Mesenchymal stem cell (in vitro differentiated cells and primary cell): ENCODE results near the gene YBX3.

ENCODE experiments used
- DNase-seq: peaks from one replicate; pipeline ENCODE4 v3.0.0-alpha.2; 2013
- H2AFZ ChIP-seq: one replicate; pipeline ENCODE4 v1.6.1; 2013; ENCODE audit warnings: low read depth, mild to moderate bottlenecking, control low read depth, inconsistent platforms, low read length, moderate library complexity
- H2AK5ac ChIP-seq: 2 replicates; pipeline ENCODE4 v1.6.1; 2013; ENCODE audit warnings: low read length, moderate library complexity, mild to moderate bottlenecking, inconsistent platforms; ENCODE audit not compliant: severe bottlenecking
- H2BK120ac ChIP-seq: one replicate; pipeline ENCODE4 v1.6.1; 2013; ENCODE audit warnings: low read depth, mild to moderate bottlenecking, inconsistent platforms, low read length, moderate library complexity
- H2BK12ac ChIP-seq, 2 experiments: one replicate each; pipeline ENCODE4 v1.6.1; 2013; ENCODE audit warnings: inconsistent platforms in 2 of 2, low read length in 2 of 2, mild to moderate bottlenecking in 2 of 2, moderate library complexity in 2 of 2, control low read depth in 1 of 2
- H2BK15ac ChIP-seq: one replicate; pipeline ENCODE4 v1.6.1; 2013; ENCODE audit warnings: mild to moderate bottlenecking, low read depth, inconsistent platforms; ENCODE audit not compliant: poor library complexity, severe bottlenecking
- H2BK5ac ChIP-seq: 2 replicates; pipeline ENCODE4 v1.6.1; 2013; ENCODE audit warnings: low read depth, mild to moderate bottlenecking, low read length, control low read depth, inconsistent platforms; ENCODE audit not compliant: poor library complexity, severe bottlenecking
- H3K14ac ChIP-seq, 2 experiments: one replicate each; pipeline ENCODE4 v1.6.1; 2013; ENCODE audit warnings: inconsistent platforms in 2 of 2, low read length in 2 of 2, control low read depth in 1 of 2, mild to moderate bottlenecking in 1 of 2, moderate library complexity in 1 of 2
- H3K18ac ChIP-seq, 2 experiments: one replicate each; pipeline ENCODE4 v1.6.1; 2013; ENCODE audit warnings: inconsistent platforms in 2 of 2, low read length in 2 of 2, control low read depth in 1 of 2, low read depth in 1 of 2, mild to moderate bottlenecking in 1 of 2
- H3K23ac ChIP-seq, 2 experiments: one replicate each; pipeline ENCODE4 v1.6.1; 2013; ENCODE audit warnings: inconsistent platforms in 2 of 2, low read length in 2 of 2, mild to moderate bottlenecking in 2 of 2, moderate library complexity in 2 of 2, control low read depth in 1 of 2
- H3K27ac ChIP-seq: 2 replicates; pipeline ENCODE4 v1.5.1; 2013; ENCODE audit warnings: mild to moderate bottlenecking, moderate library complexity, low read length, control low read depth, inconsistent platforms; ENCODE audit not compliant: poor library complexity, severe bottlenecking
- H3K27me3 ChIP-seq, 2 experiments: 2 replicates each; pipeline versions ENCODE4 v1.6.1 to v1.7.0; 2013; ENCODE audit warnings: low read length in 2 of 2, mild to moderate bottlenecking in 2 of 2, moderate library complexity in 2 of 2, control low read depth in 1 of 2, inconsistent platforms in 1 of 2; ENCODE audit not compliant: control insufficient read depth in 1 of 2, insufficient read depth in 1 of 2
- H3K36me3 ChIP-seq, 2 experiments: 2 replicates each; pipeline versions ENCODE4 v1.6.1 to v1.7.0; 2013; ENCODE audit warnings: low read length in 2 of 2, control low read depth in 1 of 2, inconsistent platforms in 1 of 2, low read depth in 1 of 2, mild to moderate bottlenecking in 1 of 2; ENCODE audit not compliant: insufficient read depth in 2 of 2, control insufficient read depth in 1 of 2
- H3K4ac ChIP-seq, 2 experiments: one replicate each; pipeline ENCODE4 v1.6.1; 2013; ENCODE audit warnings: inconsistent platforms in 2 of 2, low read length in 2 of 2, mild to moderate bottlenecking in 2 of 2, moderate library complexity in 2 of 2, control low read depth in 1 of 2, low read depth in 1 of 2
- H3K4me1 ChIP-seq: 2 replicates; pipeline ENCODE4 v1.6.1; 2013; ENCODE audit warnings: low read depth, low read length, control low read depth; ENCODE audit not compliant: control insufficient read depth, insufficient read depth
- H3K4me2 ChIP-seq: 2 replicates; pipeline ENCODE4 v1.6.1; 2013; ENCODE audit warnings: low read length, mild to moderate bottlenecking, inconsistent platforms; ENCODE audit not compliant: poor library complexity, severe bottlenecking
- H3K4me3 ChIP-seq, 2 experiments: 2 replicates each; pipeline versions ENCODE4 v1.5.1 to v1.7.0; 2013; ENCODE audit warnings: low read length in 2 of 2, mild to moderate bottlenecking in 2 of 2, control low read depth in 1 of 2, low read depth in 1 of 2; ENCODE audit not compliant: insufficient read depth in 1 of 2
- H3K79me1 ChIP-seq: replicated peaks from 2 replicates; pipeline ENCODE4 v1.6.1; 2013; ENCODE audit warnings: mild to moderate bottlenecking, control low read depth, low read length, inconsistent platforms; ENCODE audit not compliant: poor library complexity, severe bottlenecking
- H3K9ac ChIP-seq: 2 replicates; pipeline ENCODE4 v1.7.0; 2013; ENCODE audit warnings: mild to moderate bottlenecking, low read length, moderate library complexity
- H3K9me3 ChIP-seq: 2 replicates; pipeline ENCODE4 v1.7.0; 2013; ENCODE audit warnings: mild to moderate bottlenecking, low read length; ENCODE audit not compliant: control insufficient read depth
- H4K8ac ChIP-seq: one replicate; pipeline ENCODE4 v1.6.1; 2013; ENCODE audit warnings: inconsistent platforms, mild to moderate bottlenecking, low read length, moderate library complexity
- H4K91ac ChIP-seq: one replicate; pipeline ENCODE4 v1.6.1; 2013; ENCODE audit warnings: mild to moderate bottlenecking, low read length, inconsistent platforms
- WGBS: methylation state at CpG from one replicate; pipeline ENCODE4 v1.1.7; 2013; ENCODE audit warnings: mixed read lengths; 5-methylcytosine and 5-hydroxymethylcytosine counted together

YBX3 gene

DNA sequence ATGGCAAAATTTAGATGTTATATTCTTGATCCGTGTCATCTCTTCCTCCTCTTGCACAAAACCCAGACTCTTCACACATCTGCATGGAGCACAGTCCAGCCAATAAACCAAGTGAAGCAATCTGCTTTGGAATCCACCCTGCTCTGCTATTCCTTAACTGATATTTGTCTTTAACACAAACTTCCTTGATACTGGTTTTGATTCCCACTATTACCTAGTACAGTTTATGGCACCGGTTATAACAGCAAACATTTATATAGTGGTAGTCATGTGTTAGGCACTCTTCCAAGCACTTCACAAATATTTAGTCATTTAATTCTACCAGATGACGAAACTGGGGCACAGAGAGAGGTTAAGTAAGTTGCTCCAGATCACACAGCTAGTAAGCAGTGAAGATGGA lies 61.8 kb downstream of the YBX3 start:
- no peak overlapping the region for H2AFZ ChIP-seq
- H3K79me1 ChIP-seq = no peaks in the 10 kb centered on the region
- no peak for DNase-seq
- H3K9ac ChIP-seq = no peak overlapping the region
- H3K4me3 ChIP-seq = no peak overlapping the region
- no peak overlapping the region for H2BK12ac ChIP-seq
- H4K8ac ChIP-seq = no peak overlapping the region
- no peak overlapping the region for H3K23ac ChIP-seq
- H3K14ac ChIP-seq = no peak overlapping the region
- no peak overlapping the region for H3K27ac ChIP-seq
- no peak overlapping the region for H2BK15ac ChIP-seq
- no peak overlapping the region for H3K4me2 ChIP-seq
- no peaks in the 10 kb centered on the region for H3K4me1 ChIP-seq
- no peak overlapping the region for H2BK5ac ChIP-seq
- H4K91ac ChIP-seq = no peak overlapping the region
- no peaks in the 10 kb centered on the region for H3K36me3 ChIP-seq
- H2AK5ac ChIP-seq = no peak overlapping the region
- H2BK120ac ChIP-seq = no peak overlapping the region
- H3K18ac ChIP-seq = no peak overlapping the region
- 88% methylated on average over 3 of the region's 3 CpGs for WGBS
- peaks cover 7% of the 10 kb centered on the region for H3K9me3 ChIP-seq
- H3K4ac ChIP-seq = no peak overlapping the region
- H3K27me3 ChIP-seq = no peaks in the 10 kb centered on the region

DNA sequence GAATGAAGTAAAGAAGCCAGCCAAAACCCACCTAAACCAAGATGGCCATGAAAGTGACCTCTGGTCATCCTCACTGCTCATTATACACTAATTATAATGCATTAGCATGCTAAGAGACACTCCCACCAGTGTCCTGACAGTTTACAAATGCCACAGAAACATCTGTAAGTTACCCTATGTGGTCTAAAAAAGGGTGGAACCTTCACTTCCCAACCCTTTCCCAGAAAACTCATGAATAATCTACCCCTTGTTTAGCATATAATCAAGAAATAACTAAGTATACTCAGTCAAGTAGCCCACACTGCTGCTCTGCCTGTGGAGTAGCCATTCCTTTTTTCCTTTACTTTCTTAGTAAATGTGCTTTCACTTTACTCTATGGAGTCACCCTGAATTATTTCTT lies 69.1 kb downstream of the YBX3 start:
- H4K8ac ChIP-seq = no peak overlapping the region
- H2BK15ac ChIP-seq = no peak overlapping the region
- no peaks in the 10 kb centered on the region for H3K4me1 ChIP-seq
- no peak overlapping the region for H2AK5ac ChIP-seq
- H4K91ac ChIP-seq = no peak overlapping the region
- no peak for DNase-seq
- no peak overlapping the region for H3K4me2 ChIP-seq
- no peak overlapping the region for H2AFZ ChIP-seq
- no peak overlapping the region for H3K23ac ChIP-seq
- H3K14ac ChIP-seq = no peak overlapping the region
- H3K79me1 ChIP-seq = no peaks in the 10 kb centered on the region
- H3K4ac ChIP-seq = no peak overlapping the region
- H3K36me3 ChIP-seq = no peaks in the 10 kb centered on the region
- no peak overlapping the region for H3K27ac ChIP-seq
- H2BK120ac ChIP-seq = no peak overlapping the region
- H3K18ac ChIP-seq = no peak overlapping the region
- peaks cover 14% of the 10 kb centered on the region for H3K9me3 ChIP-seq
- no peak overlapping the region for H3K4me3 ChIP-seq
- no peak overlapping the region for H2BK12ac ChIP-seq
- H3K9ac ChIP-seq = no peak overlapping the region
- H3K27me3 ChIP-seq = no peaks in the 10 kb centered on the region
- no peak overlapping the region for H2BK5ac ChIP-seq

DNA sequence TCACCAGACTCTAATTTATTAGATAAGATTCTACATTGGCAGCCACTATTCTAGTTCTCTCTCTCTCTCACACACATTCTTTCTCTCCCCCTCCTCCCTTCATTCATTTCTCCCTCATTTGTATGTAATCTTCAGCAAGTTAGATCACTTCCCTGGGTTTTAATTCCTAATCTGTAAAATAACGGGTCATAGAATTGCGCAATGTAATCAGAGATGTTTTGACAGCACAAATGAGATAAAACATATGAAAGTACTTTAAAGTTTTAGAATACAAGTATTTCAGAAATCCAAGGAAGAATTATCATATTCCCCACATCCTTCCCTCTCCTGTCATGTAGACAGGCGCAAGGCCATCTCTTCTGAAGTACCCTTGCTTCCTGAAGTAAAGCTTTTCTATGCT lies 70.9 kb downstream of the YBX3 start:
- Histone ChIP-seq H2BK15ac (no peak overlapping the region), H4K91ac (no peak overlapping the region), H2AK5ac (no peak overlapping the region), H2BK120ac (no peak overlapping the region), H2BK12ac (no peak overlapping the region), H4K8ac (no peak overlapping the region), H3K23ac (no peak overlapping the region), H3K9me3 (peaks cover 22% of the 10 kb centered on the region), H3K4me1 (no peaks in the 10 kb centered on the region), H3K27ac (no peak overlapping the region), H3K4me2 (no peak overlapping the region), H3K27me3 (no peaks in the 10 kb centered on the region), H2BK5ac (no peak overlapping the region), H3K4ac (no peak overlapping the region), H3K79me1 (no peaks in the 10 kb centered on the region), H3K36me3 (no peaks in the 10 kb centered on the region), H3K14ac (no peak overlapping the region), H2AFZ (no peak overlapping the region), H3K18ac (no peak overlapping the region), H3K4me3 (no peak overlapping the region), H3K9ac (no peak overlapping the region)
- 75% methylated on average over 1 of the region's 3 CpGs for WGBS
- no peak for DNase-seq
